GM19240 (cell line): ENCODE measurements around the gene GLIPR1L1.
"Not testable (repeated sequence)": the region's sequence is repeated elsewhere in the genome, so short reads cannot be mapped to it uniquely, and the experiment has no call there.

Experiments
- DNase-seq: peaks from one replicate; pipeline ENCODE4 v3.0.0; 2011; ENCODE audit warnings: low spot score; ENCODE audit not compliant: insufficient read length

Gene GLIPR1L1, protein sequence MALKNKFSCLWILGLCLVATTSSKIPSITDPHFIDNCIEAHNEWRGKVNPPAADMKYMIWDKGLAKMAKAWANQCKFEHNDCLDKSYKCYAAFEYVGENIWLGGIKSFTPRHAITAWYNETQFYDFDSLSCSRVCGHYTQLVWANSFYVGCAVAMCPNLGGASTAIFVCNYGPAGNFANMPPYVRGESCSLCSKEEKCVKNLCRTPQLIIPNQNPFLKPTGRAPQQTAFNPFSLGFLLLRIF

DNA sequence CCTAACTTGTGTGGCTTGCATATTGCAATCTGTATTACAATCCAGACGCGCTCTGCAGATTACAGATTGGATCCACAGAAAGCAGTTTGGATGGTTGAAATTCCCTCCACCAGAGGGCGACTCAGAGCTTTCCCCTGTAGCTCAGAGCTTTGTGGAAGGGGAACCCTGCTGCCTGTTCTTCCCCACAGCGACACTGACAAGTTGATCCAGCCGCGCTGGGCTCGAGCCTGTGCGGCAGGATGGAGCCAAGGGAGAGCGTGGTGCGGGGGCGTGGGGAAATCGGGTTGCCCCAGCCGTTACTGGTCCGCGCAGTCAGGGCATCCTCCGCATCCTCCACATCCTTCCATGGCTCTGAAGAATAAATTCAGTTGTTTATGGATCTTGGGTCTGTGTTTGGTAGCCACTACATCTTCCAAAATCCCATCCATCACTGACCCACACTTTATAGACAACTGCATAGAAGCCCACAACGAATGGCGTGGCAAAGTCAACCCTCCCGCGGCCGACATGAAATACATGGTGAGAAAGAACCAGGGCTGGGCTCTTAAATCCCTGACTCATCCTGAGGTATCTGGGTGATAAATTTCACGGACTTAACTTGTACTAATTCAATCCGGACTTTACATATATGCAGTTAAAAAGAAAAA is at the start of gene GLIPR1L1:
Gene GLIPR1L1, plus strand, starts transcription at position 287 of the 647 bp plus-strand sequence. Its CDS starts 59 bp downstream, at position 346.
- DNase-seq: peak; percentile 4

DNA sequence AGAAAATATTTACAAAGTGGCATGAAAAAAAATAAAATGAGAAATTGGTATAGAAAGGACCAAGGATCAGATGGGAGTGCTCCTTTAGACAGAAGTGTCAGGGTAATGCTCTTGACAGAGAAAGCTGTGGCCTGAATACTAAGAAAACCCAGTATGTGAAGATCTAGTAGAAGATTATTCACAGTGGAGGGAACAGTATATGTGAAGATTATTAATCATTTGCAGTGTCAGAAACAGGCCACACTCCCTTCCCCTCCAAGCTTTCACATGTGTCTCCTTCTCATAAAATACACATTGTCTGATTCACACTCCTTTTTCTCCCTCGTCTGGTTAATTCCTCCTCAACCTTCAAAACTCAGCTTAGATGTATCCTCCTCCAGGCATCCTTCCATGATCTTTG is 45.6 kb upstream of the GLIPR1L1 start:
- DNase-seq: no peak

DNA sequence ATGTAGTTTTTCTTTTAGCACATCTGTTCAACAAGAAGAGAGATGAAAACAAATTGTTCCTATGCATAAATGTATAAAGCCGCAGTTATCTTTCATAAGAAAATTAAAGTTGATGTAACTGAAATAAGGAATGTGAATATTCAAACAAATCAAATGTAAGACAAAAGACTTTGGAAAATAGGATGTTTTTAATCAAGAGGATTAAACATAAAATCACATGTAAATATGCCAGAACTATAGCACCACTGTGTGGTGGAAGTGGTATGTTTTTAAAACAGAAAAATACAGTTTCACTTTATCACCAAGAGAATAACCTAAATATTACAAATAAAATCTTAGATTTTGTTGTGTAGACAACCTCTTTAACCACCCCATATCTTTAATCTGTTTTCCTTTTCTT is 44.7 kb upstream of the GLIPR1L1 start:
- no peak for DNase-seq

DNA sequence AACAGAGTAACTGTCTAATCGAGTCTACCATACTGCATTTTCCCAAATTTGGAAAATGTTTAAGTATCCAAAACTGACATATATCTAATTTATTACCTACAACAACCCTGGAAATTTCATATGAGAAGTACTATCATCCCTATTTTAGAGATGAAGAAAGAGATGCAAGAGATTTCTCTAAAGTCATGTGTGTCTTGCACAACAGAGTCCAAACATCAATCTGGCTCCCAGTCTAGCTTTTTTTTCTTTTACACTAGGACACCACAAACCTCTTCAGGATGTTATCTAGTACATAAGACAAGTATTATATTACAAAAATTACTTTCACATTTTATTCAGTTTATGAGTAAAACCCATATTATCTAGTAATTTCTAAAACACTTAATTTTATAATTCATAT is 43.5 kb upstream of the GLIPR1L1 start:
- DNase-seq: no peak

DNA sequence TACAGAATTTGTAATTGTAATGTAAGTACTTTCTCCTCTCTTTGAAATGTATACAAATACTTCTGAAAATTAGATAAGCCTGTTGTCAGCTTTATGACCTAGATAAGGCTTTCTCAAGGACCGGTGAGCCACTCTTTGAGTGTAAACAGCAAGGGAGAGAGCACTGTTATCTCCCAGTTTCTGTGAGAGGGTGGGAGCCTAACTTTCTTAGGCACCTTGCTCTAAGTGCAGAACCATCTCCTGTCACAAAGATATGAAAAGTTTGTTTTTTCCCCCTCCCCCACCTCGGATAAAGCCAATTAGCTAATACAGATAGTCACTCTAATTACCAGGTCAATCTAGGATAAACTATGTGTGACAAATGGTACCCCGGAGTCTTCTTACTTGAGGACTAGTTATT is 40.1 kb upstream of the GLIPR1L1 start:
- no peak for DNase-seq

DNA sequence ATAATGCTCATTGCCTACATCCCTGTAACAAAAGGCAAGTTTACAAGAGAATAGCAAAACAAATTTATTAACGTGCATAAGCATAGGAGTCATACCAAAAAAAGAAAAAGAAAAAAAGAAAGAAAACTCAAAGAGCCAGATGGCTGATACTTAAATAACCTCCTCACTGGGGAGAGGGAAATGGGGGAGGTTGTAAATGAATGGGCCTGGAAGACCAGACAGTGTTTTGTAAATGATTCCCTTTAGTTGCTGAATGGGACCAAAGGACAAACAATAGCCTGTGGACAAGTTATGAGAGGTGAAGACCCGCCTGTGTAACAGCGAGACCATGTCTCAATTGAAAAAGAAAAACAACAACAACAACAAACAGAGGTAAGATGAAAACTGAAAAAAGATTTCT is 39.7 kb upstream of the GLIPR1L1 start:
- no peak for DNase-seq

DNA sequence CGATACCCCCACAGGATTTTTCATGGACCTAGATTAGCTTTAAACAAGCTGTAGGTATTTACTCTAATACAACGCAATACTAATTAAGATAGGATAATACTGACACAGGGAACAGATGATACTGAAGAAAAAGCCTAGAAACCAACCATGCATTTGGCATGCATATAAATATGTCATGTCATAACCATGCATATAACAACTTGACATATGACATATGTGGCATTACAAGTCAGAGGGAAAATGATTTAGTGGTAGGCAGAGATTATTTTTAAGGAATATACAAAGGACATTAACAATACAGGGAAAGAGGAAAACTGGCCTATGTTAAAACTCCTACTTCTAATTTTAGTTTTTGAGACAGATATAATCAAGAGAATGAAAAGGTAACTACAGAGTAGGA is 32.2 kb upstream of the GLIPR1L1 start:
- DNase-seq: no peak

DNA sequence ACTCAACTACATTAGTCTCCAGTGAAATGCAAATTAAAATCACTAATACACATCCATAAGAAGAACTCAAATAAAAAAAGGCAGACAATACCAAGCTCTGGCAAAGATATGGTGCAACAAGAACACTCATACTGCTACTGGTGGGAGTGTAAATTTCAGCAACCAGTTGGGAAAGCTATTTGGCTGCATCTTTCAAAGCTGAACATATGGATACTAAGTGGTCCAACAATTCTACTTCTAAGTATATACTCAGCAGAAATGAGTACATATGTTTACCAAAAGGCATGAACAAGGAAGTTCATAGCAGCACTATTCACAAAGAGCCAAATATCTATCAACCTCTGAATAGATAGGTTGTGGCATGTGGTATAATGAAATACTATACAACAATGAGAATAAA is 31.7 kb upstream of the GLIPR1L1 start:
- no peak for DNase-seq

DNA sequence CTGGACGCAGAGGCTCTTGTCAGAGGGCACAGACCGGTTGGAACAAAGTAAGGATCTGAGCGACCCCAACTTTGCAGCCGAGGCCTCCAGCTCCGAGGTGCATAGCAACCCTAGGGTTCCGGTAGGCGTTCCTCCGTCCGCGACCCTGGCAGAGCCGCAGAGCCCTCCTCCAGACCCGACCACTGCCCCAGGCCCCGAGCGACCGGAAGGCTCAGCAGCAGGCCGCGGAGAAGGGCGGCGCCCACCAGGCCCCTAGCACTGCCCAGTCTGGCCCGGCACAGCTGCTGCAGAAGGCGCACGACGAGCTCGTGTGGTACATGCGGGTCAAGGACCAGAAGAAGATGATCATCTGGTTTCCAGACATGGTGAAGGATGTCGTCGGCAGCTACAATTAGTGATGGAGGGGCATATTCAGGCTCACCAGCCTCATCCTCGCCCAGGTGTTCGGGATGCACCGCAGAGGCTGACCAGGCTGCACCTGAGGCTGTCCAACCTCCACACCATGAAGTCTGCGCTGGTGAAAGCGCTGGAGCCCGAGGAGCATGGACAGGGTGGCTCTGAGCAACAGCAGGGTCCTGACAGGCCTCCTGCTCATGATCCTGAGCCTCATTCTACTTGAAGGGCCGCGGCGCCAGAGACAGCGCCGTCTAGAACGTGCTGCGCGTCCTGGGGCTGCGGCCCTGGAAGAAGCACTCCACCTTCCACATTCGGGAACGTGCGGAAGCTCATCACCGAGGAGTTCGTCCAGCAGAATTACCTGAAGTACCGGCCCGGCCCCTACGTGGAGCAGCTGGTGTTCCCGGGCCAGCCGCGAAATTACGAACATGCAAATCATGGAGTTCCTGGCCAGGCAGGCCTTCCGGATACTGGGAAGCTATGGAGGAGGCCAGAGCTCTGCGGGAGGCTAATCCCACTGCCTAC is 28.8 kb upstream of the GLIPR1L1 start:
- DNase-seq: no peak

DNA sequence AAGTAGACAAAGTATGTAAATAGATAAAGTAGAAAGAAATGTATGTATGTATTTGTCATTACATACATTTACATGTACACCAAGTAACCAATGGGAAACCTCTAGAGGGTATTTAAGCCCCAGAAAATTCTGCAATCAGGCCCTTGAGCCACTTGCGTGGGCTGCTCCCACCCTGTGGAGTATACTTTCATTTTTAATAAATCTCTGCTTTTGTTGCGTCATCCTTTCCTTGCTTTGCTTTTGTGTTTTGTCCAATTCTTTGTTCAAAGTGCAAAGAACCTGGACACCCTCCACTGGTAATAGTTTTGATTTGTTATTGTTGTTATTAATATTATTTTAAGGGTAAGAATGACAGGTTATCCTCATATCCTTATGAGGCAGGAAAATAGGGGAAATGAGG is 26.2 kb upstream of the GLIPR1L1 start:
- no peak for DNase-seq

DNA sequence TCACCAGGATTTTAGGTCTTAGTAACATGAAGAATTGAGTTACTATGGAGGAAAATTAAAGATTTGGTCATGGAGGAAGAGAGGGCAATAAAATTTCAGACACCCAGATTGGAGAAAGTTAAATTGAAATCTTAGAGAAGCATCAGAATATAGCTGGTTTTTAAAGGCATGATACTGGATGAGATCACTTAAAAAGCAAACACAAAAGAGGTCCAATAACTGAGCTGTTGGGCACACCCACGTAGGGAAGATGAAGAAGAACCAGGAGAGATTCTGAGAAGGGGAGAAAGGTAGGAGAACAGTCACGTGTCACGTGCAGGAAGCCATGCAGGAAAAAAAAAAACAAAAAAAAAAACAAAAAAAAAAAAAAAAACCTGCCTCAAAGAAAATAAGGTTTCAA is 23.1 kb upstream of the GLIPR1L1 start:
- no peak for DNase-seq

DNA sequence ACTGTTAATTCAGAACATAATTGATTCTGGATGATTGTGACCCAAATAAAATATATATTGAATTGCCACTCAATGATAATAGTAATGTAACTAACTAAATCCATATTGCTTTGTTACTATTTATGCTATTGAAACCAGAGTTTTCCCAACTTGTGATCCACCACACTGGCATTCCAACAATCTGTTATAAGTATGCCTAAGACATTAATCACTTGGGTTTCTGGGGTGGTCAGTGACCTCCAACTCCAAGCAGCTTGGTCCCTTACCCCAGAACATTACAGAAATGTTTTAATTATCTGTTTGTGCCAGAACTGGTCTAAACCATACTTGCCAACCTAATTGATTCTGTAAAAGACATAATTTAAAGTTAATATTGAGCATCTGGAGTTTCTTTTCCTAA is 19.0 kb upstream of the GLIPR1L1 start:
- DNase-seq: no peak

DNA sequence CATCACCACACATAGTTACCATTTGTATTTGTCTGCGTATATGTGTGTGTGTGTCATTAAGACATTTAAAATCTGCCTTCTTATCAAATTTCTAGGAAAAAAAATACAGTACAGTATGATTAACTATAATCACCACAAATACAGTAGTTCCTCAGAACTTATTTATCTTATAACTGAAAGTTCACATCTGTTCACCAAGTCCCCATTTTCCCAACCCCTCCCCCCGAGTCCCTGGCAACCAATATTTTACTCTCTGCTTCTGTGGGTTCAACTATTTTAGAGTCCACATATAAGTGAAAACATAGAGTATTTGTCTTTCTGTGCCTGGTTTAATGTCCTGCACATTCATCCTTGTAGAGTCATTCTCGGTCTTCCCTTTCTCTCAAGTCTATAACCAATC is 16.7 kb upstream of the GLIPR1L1 start:
- DNase-seq: no peak

DNA sequence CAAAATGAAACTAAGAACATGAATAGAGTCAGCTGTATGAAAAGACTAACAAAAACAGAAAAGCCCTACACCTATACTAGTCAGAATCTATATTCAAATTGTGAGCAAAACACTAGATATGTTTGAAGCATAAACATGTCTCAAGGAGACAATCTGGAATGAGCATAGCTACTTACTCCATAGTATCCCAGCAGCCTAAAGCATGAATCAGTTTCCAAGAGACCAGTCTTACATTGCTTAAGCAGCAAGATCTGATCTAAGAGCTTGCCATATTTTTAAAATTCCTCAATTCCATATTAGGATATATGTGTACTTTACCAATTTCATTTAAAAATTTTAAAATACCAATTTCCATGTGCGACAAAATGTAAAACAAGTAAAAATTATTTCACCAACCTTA is 12.0 kb upstream of the GLIPR1L1 start:
- DNase-seq: no peak

DNA sequence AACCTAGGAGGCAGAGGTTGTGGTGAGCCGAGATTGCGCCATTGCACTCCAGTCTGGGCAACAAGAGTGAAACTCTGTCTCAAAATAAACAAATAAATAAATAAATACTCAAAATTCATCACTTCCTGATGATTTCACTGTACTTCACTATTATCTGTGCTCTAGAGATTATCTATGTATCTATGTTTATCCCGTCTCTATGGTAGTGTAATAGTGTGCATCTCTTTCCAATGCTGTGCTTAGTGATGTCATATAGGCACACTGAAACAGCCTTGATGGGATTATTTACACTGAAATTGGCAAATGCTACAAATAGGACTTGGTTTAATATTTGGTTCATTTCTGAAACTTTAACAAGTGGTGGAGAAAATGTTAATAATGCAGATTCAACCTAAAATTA is 10.8 kb upstream of the GLIPR1L1 start:
- DNase-seq: no peak

DNA sequence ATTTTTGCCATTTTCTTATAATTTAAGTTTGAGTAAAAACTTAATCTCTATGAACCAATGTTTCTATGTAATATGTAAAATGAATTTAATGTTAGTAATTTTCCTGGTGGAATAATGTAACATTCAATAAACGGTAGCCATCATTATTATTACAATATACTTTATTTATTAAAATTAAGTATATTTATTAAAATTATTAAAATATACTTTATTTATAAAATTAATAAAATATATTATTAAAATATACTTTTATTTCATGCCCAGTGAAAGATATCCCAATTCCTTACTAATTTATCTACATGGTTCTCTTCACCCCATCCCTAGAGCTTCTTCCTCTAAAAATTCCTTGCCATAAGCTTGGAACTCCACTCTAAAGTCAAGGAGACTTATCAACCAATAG is 6.8 kb upstream of the GLIPR1L1 start:
- DNase-seq: no peak

DNA sequence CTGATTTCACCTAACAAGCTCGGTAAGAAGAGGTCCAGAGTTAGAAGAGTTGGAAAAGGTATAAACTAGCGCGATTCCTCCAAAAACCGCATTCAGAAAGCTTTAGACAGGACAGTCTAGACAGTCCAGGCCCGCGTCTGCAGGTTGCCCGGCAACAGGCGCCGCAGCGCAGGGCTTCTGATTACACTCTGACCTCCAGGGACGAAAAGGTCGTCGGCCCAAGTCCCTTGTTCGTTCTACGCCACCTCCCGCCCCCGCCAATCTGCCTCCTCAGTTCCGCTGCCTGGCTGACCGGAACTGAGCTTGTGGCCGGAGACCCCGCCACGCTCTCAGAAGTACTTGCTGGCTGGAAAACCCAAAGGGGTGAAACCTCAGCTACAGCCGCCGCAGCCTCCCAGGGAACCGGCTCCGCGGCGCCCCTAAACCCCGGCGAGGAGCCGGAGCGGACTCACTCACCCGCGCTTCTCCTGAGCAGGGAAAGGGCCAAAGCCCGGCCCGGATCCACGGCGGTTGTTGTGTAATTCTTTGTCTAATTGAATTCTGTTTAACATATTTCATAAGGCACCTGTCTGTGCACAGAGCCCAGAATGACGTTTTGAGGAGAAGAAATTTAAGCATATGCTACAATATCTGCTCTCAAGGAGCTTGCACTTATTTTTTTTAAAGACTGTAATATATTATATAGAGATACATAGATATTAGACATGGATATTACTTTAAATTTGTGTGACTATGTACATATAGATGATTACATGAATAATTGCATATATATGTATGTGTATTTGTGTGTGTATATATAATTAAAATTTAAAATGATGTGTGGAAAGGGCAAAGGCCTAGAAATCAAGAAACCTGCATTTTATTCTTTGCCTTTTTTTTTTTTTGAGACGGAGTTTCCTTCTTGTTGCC is 4.3 kb upstream of the GLIPR1L1 start, which contains the start of gene CAPS2:
Gene CAPS2, minus strand, starts transcription at position 407 of the 909 bp plus-strand sequence. CDS start 3,826 bp downstream, outside the sequence.
- DNase-seq: peak; percentile 14

DNA sequence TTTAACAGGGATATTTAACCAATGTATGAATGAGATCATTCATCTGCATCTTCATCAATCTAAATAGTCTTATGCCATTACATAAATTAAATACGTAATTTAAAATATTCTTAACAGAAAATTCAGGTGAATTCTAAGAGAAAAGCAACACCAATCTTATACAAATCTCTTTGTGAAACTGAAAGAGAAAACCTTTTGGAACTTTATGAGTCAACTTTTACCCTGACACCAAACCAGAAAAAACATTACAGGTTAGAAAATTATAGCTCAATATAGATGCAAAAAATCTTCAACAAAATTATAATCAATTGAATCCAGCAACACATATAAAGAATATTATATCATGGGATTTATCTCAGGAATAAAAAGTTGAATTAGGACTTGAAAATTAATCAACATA is 3.4 kb downstream of the GLIPR1L1 start:
- DNase-seq: no peak

DNA sequence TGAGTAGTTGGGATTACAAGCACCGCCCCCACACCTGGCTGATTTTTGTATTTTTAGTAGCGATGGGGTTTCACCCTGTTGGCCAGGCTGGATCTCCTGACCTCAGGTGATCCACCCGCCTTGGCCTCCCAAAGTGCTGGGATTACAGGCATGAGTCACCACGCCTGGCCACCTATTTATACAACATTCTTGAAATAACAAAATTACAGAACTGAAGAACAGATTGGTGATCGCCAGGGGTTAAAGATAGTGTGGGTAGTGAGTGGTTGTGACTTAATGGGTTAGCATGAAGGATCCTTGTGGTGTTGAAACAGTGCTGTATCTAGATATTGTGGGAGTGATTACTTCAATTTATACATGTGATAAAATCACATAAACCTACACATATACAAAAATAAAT is 7.4 kb downstream of the GLIPR1L1 start:
- no peak for DNase-seq

DNA sequence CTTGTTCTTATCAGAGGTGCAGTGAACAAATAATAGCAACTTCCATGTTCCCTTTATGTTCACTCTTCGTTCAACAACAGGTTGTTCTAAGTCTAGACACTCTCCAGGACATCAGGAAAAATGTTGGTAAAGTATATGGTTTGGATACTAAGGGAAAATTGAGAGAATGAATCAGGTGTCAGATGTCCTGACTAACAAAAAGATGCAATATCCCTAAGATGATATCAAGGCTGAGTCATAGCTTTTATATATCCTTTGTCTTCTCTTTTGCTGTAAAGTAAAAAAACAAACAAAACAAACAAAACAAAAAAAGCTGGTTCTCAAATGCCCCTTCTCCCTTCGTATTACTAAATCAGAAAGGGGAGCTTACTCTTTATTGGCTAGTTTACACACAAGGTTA is 11.1 kb downstream of the GLIPR1L1 start:
- no peak for DNase-seq

DNA sequence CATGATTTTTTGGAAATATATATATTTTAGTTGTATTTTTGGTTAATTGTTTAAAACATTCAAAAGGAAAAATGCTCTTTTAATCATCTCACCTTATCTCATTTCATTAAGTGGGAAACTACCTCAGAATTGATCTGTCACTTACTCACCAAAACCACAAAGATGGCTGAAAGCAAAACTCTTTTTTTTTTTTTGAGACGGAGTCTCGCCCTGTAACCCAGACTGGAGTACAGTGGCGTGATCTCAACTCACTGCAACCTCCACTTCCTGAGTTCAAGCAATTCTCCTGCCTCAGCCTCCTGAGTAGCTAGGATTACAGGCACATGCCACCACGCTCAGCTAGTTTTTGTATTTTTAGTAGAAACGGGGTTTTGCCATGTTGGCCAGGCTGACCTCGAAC is 11.7 kb downstream of the GLIPR1L1 start:
- DNase-seq: not testable (repeated sequence)
